Motor neuron (in vitro differentiated cells): ENCODE results near the gene RPGRIP1L. TPM values are rescaled to one million over a fixed set of nuclear protein-coding genes. Genes with fewer than 3 reads are reported as not detected.

Experiments
- ATAC-seq, 8 experiments: fragments of 200-7000 bp; cut with Tn5 transposase; replicated peaks in 6 of 8; 2 replicates each; pipeline ENCODE4 v1.8.0; 2021; ENCODE audit warnings: mild to moderate bottlenecking in 8 of 8, moderate library complexity in 8 of 8
- H3K27ac ChIP-seq, 2 donors: fragments of 250-450 bp; sonication (Bioruptor Pico); 2 replicates each; pipeline ENCODE4 v1.9.0; 2021; ENCODE audit warnings: antibody characterized with exemption in 2 of 2, mild to moderate bottlenecking in 2 of 2, moderate library complexity in 1 of 2
- H3K4me1 ChIP-seq, 2 donors: fragments of 250-450 bp; sonication (Bioruptor Pico); replicated peaks in 1 of 2; 2 replicates each; pipeline ENCODE4 v1.6.1; 2021; ENCODE audit warnings: antibody characterized with exemption in 2 of 2, mild to moderate bottlenecking in 2 of 2, moderate library complexity in 1 of 2
- H3K4me3 ChIP-seq, 5 donors: fragments of 250-450 bp; sonication (Bioruptor Pico); 2 replicates each; pipeline ENCODE4 v1.9.0; 2021; ENCODE audit warnings: antibody characterized with exemption in 5 of 5, mild to moderate bottlenecking in 5 of 5, moderate library complexity in 4 of 5
- WGBS, 10 experiments: fragments of 450-650 bp; shearing (Covaris generic); methylation state at CpG; one replicate each; pipeline ENCODE4 v1.0.0; 2022; 5-methylcytosine and 5-hydroxymethylcytosine counted together
- in situ Hi-C, 9 experiments: fragments of 400-800 bp; cut with MboI; loops; one replicate each; pipeline ENCODE4 v1.15.0; 2021; ENCODE audit warnings: low sequenced_read_pairs in 9 of 9, low pct_unique_long_range_greater_than_20kb in 2 of 9; ENCODE audit not compliant: unreplicated experiment in 9 of 9
- total RNA-seq, 8 experiments: library from RNA; unstranded; fragments of 300-600 nt; gene quantifications; 2 replicates each; pipeline versions ENCODE4 v1.2.3 to v1.2.4, GENCODE V29; 2022

Gene RPGRIP1L
- total RNA-seq = 10 to 100 TPM in 7 of 8 experiments, 1 to 10 TPM in 1; 9.2 to 27.5 (median 18.4) TPM

DNA sequence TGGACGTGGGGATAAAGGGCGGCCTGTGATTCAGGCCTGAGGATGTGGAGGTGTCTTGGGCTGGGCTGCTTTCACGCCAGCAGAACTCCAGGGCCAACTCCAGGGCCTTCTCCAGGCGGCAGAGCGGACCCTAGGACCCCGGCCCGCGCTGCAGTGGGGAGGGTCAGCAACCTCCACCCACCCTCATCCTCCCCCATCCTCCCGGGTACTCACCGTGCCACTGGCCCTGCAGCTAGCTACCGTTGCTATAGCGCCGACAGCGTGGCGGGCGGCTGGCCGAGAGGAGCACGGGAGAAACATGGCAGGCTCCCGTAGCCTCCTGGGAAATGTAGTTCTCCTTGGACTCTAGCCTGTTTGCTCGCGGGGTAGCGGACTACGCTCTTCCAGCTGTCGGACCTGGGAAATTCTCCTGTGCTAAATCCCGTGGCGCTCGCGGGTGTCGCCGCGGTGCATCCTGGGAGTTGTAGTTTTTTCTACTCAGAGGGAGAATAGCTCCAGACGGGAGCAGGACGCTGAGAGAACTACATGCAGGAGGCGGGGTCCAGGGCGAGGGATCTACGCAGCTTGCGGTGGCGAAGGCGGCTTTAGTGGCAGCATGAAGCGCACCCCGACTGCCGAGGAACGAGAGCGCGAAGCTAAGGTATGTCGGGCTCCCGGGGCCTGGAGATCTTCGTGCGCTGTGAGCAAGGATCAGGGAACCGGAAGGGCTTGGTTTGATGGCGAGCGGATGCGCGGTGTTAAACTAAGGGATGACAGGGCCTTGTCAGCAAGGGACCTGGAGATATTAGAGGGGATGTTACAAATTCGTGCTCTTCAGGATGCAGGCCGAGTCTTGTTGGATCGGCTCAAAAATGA, at the start of gene RPGRIP1L, which contains the start of gene FTO:
Gene RPGRIP1L (minus strand): TSS at position 270 of the 855 bp plus-strand sequence. CDS start 3,136 bp downstream, outside the sequence.
Gene FTO (plus strand): TSS at position 567 of the 855 bp plus-strand sequence.
- ATAC-seq = peak; percentile 97 to 98 (median 98)
- Histone ChIP-seq H3K27ac (peak within 1 kb of the TSS; percentile 30 to 85), H3K4me3 (peak within 1 kb of the TSS; percentile 52 to 90 (median 67)), H3K4me1 (peaks cover 9 to 11% of the 10 kb centered on the region in 2 donors)
- in situ Hi-C loops = no loop called here
- 0 to 1% (median 0%) methylated on average over 1 to 33 of the region's 57 CpGs; no CpG with 5 or more reads in 3 of the 10 experiments for WGBS, 10 experiments

DNA sequence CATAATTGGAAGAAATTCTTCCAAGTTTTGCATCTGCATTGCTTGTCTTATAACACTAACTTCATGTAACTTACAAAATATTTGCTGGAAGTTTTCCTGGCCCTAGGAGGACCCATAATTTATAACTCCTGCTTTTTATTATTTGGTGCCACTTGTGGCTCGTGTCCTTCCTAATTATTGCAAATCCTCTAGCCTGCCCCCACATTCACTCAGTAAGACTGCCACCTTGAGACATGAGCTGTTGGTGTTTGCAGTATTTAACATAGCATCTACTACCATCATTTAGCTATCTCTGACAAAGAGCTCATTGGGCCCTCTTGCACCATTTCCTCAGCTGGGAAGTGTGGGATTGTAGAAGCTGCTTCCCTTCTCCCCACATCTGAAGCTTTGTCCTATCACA, 49.8 kb upstream of the RPGRIP1L start:
- no peak for ATAC-seq

GRCh38 chr16:53752560-53752959, 48.9 kb upstream of the RPGRIP1L start:
- 0 to 71% (median 55%) methylated on average over 1 of the region's 1 CpG; no CpG with 5 or more reads in 6 of the 10 experiments for WGBS, 10 experiments

More for the DNA sequence above, 49.8 kb upstream of the RPGRIP1L start:
- in situ Hi-C loops = no loop called here
- Histone ChIP-seq H3K4me1 (peaks cover 46 to 57% of the 10 kb centered on the region in 2 donors), H3K27ac (no peak overlapping the region), H3K4me3 (no peak overlapping the region)
- WGBS, 10 experiments = 20 to 88% (median 71%) methylated on average over 1 of the region's 1 CpG; no CpG with 5 or more reads in 2 of the 10 experiments

DNA sequence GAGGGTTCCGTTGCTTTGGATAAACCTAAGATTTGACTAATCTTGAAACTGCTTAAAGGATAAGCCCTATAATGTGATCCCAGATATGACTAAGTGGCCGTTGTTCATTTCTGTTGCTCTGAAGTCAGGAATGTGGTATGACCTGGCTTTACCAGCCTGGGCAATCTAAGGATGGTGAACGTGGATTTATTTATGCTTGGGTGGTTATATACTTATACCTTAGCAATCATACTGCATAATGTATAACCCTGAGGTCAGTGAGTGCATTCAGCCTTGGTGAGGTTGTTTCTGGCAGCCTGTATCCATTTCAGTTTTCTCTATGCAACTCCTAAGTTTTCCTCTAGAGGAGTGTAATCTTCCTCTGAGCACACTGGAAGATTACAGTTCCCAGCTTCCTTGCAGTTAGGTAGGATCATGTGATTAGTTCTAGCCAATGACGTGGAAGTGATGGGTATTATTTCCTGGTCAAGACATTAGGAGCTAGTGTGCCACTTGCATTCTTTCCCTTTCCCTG, 42.2 kb upstream of the RPGRIP1L start:
- no peak overlapping the region for H3K27ac ChIP-seq
- ATAC-seq = peak; percentile 23 to 47 (median 41)
- 32 to 100% (median 58%) methylated on average over 1 to 4 of the region's 4 CpGs; no CpG with 5 or more reads in 4 of the 10 experiments for WGBS, 10 experiments
- H3K4me1 ChIP-seq = peaks cover 14 to 27% of the 10 kb centered on the region in 2 donors
- H3K4me3 ChIP-seq = no peak overlapping the region
- in situ Hi-C loops = loop anchor here in 1 of 9 experiments (25.0 kb wide), 1 partner anchor 184 kb away; no protein-coding TSS in a partner anchor

More at GRCh38 chr16:53752560-53752959, 48.9 kb upstream of the RPGRIP1L start:
- in situ Hi-C loops = no loop called here
- Histone ChIP-seq H3K4me3 (no peak overlapping the region), H3K27ac (no peak overlapping the region), H3K4me1 (peaks cover 37 to 48% of the 10 kb centered on the region in 2 donors)
- ATAC-seq = peak in 2 of 8 experiments; percentile 20 to 87

DNA sequence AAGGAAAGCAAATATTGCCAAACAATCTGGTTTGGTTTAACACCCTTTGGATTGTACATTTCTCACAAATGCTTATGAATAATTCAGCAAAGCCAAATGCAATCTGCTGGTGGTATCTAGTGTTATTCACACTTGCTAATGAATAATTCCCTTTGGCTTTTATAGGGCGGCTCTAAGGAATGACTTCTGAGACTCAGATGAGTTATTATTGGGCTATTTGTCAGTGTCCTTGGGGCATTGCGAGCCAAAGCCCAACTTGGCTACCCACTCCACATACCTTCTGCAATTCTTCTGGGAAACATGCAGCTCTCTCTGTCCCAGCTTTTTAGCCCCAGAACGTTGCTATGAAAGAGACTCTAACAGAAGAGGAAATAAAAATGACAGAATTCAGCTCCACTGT, 41.4 kb upstream of the RPGRIP1L start:
- Histone ChIP-seq H3K27ac (no peak overlapping the region), H3K4me1 (peaks cover 20 to 34% of the 10 kb centered on the region in 2 donors), H3K4me3 (no peak overlapping the region)
- in situ Hi-C loops = loop anchor here in 1 of 9 experiments (25.0 kb wide), 1 partner anchor 183 kb away; no protein-coding TSS in a partner anchor
- 0 to 9% (median 0%) methylated on average over 1 to 3 of the region's 3 CpGs for WGBS, 10 experiments
- peak; percentile 64 to 91 (median 84) for ATAC-seq

- ATAC-seq = peak in 5 of 8 experiments; percentile 44 to 67 (median 58)
- H3K27ac ChIP-seq = no peak overlapping the region
- H3K4me1 ChIP-seq = peaks cover 20 to 38% of the 10 kb centered on the region in 2 donors
- in situ Hi-C loops = loop anchor here in 1 of 9 experiments (25.0 kb wide), 1 partner anchor 182 kb away; no protein-coding TSS in a partner anchor
- H3K4me3 ChIP-seq = no peak overlapping the region
- WGBS, 10 experiments = 20 to 53% (median 38%) methylated on average over 1 to 3 of the region's 3 CpGs; no CpG with 5 or more reads in 3 of the 10 experiments
These were observed 40.8 kb upstream of the RPGRIP1L start for GRCh38 chr16:53744449-53744848.

DNA sequence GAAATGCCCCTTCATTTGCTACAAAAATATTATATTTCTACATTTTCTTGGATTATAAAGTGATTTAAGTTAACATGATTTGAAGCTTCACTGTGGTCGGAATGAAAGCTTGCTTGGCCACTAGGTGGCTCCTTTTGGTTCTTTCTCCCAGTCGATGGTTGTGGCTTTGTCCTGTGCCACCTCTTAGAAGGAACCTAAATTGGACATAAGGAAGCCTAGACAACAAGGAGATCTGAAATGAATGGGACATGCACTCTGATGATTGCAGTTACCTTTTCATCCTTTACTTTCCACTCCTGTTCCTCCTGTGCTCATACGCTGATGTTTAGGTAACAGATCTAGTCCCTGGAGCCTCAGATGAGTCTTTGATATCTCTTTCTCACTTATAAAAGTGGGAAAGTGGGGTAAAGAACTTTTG, 39.5 kb upstream of the RPGRIP1L start:
- 29 to 100% (median 68%) methylated on average over 1 to 3 of the region's 3 CpGs; no CpG with 5 or more reads in 3 of the 10 experiments for WGBS, 10 experiments
- in situ Hi-C loops = loop anchor here in 1 of 9 experiments (25.0 kb wide), 1 partner anchor 181 kb away; no protein-coding TSS in a partner anchor
- Histone ChIP-seq H3K4me3 (no peak overlapping the region), H3K4me1 (peaks cover 20 to 38% of the 10 kb centered on the region in 2 donors), H3K27ac (no peak overlapping the region)
- no peak for ATAC-seq

DNA sequence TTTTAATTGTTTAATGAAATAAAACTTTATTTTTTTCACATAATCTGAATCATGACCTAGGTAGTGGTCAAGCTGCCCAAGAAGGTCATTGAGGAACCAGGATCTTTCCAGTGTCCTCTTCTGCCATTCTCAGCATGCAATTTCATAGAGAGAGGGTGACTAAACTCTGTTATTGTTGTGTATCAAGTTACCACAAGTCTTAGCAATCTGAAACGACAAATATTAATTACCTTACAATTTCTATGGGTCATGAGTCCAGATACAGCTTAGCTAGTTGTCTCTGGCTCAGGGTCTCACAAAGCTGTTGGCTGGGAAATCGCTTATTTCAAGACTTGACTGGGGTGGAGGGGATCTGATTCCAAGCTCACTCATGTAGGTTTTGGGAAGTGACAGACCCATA, 37.9 kb upstream of the RPGRIP1L start:
- in situ Hi-C loops = loop anchor here in 1 of 9 experiments (25.0 kb wide), 1 partner anchor 179 kb away; no protein-coding TSS in a partner anchor
- peaks cover 20 to 52% of the 10 kb centered on the region in 2 donors for H3K4me1 ChIP-seq
- no peak overlapping the region for H3K4me3 ChIP-seq
- ATAC-seq = no peak
- no peak overlapping the region for H3K27ac ChIP-seq
- 82 to 100% (median 100%) methylated on average over 1 to 2 of the region's 2 CpGs; no CpG with 5 or more reads in 3 of the 10 experiments for WGBS, 10 experiments

DNA sequence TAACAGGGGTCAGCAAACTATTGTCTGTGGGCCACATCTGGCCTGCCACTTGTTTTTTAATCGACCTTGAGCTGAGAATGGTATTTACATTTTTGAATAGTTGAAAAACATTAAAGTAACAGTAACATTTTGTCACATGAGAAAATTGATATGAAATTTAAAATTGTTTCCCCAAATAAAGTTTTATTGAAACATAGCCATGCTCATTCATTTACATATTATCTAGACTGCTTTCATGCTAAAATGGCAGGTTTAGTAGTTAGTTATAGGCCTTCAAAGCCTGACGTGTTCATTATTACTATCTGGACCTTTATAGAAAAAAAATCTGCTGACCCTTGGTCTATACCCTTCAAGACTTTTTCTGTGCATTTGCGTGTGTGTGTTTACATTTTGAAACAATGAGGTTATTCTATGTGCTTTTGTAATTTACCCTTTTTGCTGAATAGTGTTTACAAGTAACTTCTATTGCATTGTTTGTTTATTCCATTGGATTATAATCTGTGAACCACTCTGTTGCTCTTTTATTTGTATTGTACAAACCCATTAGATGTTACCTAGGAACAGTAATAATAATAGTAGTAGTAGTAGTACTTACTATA, 37.4 kb upstream of the RPGRIP1L start:
- no peak for ATAC-seq
- Histone ChIP-seq H3K4me1 (peaks cover 20 to 49% of the 10 kb centered on the region in 2 donors), H3K4me3 (no peak overlapping the region), H3K27ac (no peak overlapping the region)
- in situ Hi-C loops = loop anchor here in 1 of 9 experiments (25.0 kb wide), 1 partner anchor 179 kb away; no protein-coding TSS in a partner anchor
- WGBS, 10 experiments = 56 to 100% (median 82%) methylated on average over 1 to 3 of the region's 3 CpGs

DNA sequence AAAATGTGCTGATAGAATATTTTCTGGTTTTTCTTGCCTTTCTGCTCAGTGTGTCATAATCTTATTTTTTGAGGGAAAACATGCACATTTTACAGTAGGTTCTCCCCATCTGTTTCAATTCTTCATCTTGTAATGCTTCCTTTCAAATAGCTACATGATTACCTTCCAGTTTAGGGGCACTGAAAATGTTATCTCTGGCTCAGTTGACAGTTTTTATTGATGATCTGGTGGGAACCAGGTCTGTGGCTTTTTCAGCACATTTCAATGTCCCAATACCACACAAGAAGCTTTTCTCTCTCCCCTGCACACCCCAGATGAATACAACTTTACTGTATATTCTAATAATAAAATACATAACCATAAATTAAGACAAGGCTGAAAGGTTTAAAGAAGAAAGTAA, 36.8 kb upstream of the RPGRIP1L start:
- Histone ChIP-seq H3K27ac (no peak overlapping the region), H3K4me1 (peaks cover 20 to 43% of the 10 kb centered on the region in 2 donors), H3K4me3 (no peak overlapping the region)
- in situ Hi-C loops = loop anchor here in 1 of 9 experiments (25.0 kb wide), 1 partner anchor 178 kb away; no protein-coding TSS in a partner anchor
- ATAC-seq = no peak

- Histone ChIP-seq H3K4me1 (peaks cover 6 to 26% of the 10 kb centered on the region in 2 donors), H3K27ac (no peak overlapping the region), H3K4me3 (no peak overlapping the region)
- 52 to 100% (median 79%) methylated on average over 2 to 5 of the region's 5 CpGs for WGBS, 10 experiments
- peak in 6 of 8 experiments; percentile 15 to 88 (median 50) for ATAC-seq
- in situ Hi-C loops = loop anchor here in 1 of 9 experiments (25.0 kb wide), 1 partner anchor 175 kb away; no protein-coding TSS in a partner anchor
These were observed 33.9 kb upstream of the RPGRIP1L start for GRCh38 chr16:53737552-53737951.

- in situ Hi-C loops = loop anchor here in 1 of 9 experiments (25.0 kb wide), 1 partner anchor 174 kb away; no protein-coding TSS in a partner anchor
- WGBS, 10 experiments = 80 to 100% (median 94%) methylated on average over 1 to 3 of the region's 3 CpGs; no CpG with 5 or more reads in 1 of the 10 experiments
- no peak overlapping the region for H3K4me3 ChIP-seq
- no peak for ATAC-seq
- H3K4me1 ChIP-seq = peaks cover 6 to 26% of the 10 kb centered on the region in 2 donors
- no peak overlapping the region for H3K27ac ChIP-seq
These were observed 32.6 kb upstream of the RPGRIP1L start for GRCh38 chr16:53736297-53736696.
